C4-2B (cell line): Measurements from ENCODE around the gene MUC21.

Source experiments
- ZFX ChIP-seq: fragments of 450-650 bp; IDR thresholded peaks from 2 replicates; pipeline ENCODE4 v1.6.1; 2017
- TF ChIP-seq, protein P1 (sequence below): fragments of 450-650 bp; conservative IDR thresholded peaks from 2 replicates; pipeline ENCODE4 v1.5.1; 2017; ENCODE audit warnings: mild to moderate bottlenecking

DNA sequence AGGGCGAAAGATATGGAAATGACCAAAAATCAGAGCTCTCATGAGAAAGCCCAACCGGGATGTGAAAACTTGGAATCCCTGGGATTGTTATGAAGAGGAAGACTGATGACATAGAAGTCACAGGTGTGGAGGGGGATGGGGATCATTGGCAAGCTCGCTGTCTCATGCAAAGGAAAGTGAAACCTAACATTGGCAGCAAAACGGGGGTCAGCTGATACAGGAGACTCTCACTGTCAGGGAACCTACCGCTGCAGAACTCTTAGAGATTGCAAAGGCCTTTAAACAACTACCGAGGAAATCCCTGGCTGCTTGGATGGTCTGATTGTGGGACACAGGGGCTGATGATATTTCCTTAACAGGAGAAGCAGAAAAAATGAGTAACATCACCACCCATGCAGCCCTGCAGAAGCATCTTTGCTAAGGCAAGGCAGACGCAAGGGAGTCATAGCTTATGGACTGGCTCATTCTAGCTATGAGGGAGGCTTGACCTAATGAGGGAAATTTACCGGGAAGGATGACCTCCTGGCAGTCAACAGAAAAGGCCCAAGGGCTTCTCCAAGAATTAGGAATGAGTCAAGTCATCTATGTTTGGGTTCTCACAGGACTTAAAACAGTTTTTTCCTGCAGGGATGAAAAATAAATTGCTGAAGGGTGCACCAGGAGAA is 7.0 kb downstream of the MUC21 start:
- TF ChIP-seq, protein P1, sequence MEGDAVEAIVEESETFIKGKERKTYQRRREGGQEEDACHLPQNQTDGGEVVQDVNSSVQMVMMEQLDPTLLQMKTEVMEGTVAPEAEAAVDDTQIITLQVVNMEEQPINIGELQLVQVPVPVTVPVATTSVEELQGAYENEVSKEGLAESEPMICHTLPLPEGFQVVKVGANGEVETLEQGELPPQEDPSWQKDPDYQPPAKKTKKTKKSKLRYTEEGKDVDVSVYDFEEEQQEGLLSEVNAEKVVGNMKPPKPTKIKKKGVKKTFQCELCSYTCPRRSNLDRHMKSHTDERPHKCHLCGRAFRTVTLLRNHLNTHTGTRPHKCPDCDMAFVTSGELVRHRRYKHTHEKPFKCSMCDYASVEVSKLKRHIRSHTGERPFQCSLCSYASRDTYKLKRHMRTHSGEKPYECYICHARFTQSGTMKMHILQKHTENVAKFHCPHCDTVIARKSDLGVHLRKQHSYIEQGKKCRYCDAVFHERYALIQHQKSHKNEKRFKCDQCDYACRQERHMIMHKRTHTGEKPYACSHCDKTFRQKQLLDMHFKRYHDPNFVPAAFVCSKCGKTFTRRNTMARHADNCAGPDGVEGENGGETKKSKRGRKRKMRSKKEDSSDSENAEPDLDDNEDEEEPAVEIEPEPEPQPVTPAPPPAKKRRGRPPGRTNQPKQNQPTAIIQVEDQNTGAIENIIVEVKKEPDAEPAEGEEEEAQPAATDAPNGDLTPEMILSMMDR: no peak
- no peak for TF ChIP-seq ZFX
